Right kidney (tissue), 1 donor: ENCODE data around the gene RAB43.

Experiments
- DNase-seq: peaks from one replicate; pipeline ENCODE4 v3.0.0-alpha.2; 2016

RAB43 gene

DNA sequence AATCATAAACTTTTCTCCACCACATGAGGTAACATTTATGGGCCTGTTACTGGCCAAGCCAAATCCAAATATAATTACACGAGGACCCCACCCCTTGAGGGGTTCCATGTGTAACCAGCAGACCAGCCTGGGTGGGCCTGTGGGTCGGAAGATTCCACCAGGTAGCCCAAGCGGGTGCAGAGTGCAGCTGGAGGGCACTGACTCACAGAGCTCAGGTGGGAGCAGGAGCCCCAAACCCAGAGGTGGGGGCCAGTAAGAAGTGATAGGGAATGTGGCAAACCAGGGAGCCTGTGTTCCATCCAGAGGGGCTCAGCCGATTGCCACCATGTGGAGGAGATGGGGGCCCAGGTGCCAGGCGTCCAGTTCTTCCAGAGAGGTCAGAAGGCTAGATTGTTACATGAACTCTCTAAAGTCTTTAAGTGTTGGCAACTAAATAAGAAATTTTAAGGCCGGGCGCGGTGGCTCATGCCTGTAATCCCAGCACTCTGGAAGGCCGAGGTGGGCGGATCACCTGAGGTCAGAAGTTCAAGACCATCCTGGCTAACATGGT is 58.4 kb downstream of the RAB43 start:
- no peak for DNase-seq

DNA sequence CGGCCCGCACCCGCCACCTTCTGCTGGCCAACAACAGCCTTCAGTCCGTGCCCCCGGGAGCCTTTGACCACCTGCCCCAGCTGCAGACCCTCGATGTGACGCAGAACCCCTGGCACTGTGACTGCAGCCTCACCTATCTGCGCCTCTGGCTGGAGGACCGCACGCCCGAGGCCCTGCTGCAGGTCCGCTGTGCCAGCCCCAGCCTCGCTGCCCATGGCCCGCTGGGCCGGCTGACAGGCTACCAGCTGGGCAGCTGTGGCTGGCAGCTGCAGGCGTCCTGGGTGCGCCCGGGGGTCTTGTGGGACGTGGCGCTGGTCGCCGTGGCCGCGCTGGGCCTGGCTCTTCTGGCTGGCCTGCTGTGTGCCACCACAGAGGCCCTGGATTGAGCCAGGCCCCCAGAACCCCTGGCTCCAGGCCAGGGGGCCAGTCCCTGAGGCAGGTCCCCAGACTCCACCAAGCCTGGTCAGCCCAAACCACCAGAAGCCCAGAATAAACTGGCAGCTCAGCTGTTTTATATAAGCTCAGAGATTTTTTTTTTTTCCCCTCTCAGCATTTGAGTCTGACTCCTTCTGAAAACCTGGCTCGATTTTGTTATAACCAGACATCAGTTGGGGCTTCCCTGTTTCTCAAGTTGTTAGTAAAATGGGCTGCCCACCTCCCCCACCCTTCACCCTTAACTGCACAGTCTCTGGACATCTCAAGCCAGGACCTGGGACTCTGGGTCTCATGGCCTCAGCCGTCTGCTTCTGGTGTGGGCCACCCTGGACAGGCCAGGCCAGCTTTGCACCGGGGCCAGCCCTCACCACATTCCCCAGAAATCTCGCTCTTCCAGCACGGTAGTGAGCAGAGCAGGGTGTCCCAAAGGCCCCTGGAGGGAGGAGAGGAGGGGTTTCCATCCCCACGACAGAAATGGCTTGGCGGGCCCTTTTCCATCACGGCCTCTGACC is 59.4 kb downstream of the RAB43 start:
- DNase-seq, result no peak

DNA sequence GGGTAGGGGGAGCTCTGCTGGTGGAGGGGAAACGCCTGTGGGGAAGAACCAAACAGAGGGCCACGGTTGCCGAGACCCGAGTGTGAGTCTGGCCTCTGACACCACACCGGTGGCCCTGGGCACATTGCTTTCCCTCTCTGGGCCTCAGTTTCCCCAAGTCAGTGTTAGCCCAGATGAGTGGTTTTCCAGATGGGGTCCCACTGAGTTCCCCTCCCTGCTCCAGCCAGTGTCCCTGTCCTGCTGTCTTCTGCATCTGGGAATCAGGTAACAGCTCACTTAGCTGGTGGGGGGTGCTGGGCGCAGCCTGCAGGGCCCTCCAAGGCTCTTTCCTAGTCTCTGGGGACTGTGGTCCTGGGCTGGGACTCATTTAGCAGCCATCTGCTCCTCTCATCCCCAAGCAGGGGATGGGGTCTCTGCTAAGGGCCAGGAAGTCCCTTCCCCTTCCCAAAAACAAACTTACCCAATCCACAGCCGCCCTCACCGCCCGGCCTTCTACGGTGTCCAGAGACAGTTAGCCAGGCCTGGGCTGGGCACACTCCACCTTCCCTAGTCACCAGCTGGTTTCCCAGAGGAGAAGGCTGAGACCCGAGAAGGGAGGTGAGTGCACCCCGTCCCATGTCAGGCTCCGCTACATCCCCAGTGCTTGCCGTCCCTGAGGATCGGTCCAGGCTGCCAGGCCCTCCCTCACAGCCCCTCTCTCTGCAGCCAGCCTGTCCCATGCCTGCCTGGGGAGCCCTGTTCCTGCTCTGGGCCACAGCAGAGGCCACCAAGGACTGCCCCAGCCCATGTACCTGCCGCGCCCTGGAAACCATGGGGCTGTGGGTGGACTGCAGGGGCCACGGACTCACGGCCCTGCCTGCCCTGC is 60.3 kb downstream of the RAB43 start:
- no peak for DNase-seq

DNA sequence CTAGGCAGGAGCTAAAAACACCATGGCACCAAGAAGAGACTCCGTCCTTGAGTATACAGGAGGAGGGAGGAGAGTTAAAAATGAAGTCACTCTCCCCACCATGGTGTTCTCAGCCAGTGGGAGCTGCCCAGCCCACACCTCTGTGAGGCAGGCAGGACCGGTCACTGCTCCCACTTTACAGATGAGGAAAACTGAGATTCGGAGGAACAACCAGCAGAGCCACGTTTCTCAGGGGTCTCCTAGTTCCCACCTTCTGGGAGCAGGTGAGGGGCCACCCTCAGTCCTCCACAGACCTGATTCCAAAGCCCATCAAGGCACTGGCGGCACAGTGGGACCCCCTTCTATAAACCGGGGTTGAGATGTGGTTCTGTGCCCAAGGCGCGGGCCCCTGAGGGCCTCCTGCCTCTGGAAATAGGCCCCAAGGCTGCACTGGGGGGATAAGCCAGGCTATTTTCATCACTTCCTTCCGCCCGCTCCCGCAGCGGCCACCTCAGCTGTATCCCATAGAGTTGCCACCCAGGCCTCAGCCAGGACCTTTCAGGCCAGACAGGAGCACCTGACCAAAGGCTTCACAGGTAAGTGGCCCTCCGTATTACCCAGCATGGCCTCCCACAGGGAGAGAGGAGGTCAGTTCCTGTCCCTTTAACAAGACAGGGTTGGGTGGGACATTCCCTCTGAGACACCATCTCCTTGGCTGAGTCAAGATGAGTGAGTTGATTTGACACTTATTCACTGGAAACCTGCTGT is 61.2 kb downstream of the RAB43 start, which contains the start of gene GP9:
TSS of gene GP9 (plus strand) at position 504 of the 747 bp plus-strand sequence. CDS start 961 bp downstream, outside the sequence.
- no peak for DNase-seq

DNA sequence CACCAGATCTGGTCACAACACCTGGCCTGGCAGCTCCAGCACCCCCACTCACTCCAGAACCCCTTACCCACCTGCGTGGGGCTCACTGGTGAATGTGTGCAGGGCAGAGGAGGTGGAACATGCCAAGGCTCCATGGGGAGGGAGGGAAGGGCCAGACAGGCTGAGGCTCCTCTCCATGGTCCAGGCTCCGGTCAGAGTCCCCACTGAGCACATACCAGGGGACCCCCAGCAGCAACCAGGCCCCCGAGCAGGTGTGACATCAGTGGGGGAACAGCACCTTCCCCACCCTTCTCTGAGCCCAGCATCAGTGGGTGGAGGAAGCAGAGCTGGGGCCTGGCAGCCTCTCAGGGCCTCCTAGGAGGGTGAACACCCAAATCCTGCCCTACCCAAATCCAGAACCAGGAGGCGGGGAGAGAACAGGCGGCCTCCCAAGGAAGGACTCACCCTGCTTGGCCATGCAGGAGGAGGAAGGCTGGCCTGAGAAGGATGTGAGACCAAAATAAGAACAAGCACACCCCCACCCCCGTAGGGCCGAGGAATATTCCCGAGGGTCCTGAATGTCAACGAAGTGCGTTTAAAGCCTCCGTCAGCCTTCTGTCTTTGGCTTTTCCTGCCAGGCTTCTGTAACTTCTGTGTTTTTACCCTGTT is 62.2 kb downstream of the RAB43 start:
- DNase-seq, result no peak

DNA sequence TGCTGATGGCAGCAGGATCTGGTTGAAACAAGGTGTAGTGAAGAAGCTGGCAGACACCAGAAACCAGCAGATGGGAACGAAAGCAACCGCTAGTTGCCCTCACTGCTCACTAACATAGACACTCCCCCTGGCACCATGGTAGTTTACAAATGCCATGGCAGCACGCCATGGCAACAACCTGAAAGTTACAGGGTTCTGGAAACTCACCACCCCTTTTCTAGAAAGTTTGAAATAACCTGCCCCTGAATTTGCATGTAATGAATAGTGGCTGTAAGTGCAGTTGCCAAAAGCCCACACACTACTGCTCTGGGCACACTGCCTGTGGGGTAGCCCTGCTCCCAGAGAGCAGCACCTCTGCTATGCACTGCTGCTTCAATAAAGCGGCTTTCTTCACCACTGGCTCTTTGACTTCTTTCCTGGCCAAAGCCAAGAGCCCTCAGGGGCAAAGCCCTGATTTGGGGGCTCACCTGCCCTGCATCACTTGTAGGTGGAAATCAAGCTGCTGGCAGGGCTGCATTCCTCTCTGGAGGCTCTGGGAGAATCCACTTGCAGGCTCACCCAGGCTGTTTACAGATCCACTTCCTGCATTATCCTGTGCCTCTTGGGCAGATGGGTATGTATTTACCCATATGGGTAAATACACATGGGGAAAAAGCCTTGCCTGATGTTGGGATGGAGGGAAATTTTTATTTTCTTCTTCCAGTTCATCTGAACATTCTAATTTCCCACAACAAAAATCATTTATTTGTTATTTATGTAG is 63.0 kb downstream of the RAB43 start:
- no peak for DNase-seq

DNA sequence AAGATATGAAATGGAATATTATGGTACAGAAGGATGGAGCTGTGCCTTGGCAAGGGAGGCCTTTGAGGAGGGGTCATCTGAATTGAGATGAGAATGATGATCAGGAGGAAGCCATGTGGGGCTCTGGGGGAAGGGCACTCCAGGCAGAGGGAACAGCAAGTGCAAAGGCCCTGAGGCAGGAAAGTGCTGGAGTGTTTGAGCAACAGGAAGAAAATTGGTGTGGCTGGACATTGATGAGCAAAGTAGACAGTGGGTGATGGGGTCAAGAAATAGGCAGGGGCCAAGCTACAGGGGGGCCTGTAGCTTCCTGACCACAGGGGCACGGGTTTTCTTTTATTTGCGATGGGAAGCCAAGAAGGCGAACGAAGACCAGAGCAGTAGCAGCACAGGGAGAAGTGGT is 64.4 kb downstream of the RAB43 start:
- DNase-seq, result no peak

DNA sequence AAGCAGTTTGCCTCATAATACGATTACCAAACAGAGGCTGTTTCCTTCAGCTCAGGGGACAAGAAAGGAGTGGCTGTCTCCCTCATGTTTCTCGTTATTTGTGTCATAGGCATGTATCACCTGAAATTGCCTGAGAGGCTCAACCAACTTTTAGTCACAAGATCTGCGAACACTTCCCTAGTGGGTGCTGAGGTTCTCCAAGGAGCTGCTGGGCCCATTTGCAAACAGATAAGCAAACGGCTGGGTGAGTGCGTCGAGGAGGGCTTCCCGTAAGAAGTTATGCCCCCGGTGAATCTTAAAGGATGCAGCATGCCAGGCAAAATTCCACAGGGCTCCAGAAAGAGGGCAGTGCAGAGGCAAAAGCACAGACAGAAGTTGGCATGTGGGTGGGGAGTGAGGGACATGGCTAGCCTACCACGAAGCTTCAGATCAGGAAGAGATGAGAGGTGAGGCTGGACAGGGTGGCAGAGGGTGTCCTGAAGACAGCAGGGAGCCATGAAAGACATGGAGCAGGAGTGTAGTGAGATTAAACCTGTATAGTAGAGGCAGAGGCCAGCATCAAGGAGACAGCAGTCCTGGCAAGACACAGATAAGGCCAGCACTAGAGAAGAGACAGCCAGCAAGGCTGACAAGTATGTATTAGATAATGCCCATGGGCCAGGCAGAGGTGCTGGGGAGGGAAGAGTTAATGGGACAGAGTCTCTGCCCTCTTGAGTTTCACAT is 65.0 kb downstream of the RAB43 start:
- DNase-seq, result no peak

DNA sequence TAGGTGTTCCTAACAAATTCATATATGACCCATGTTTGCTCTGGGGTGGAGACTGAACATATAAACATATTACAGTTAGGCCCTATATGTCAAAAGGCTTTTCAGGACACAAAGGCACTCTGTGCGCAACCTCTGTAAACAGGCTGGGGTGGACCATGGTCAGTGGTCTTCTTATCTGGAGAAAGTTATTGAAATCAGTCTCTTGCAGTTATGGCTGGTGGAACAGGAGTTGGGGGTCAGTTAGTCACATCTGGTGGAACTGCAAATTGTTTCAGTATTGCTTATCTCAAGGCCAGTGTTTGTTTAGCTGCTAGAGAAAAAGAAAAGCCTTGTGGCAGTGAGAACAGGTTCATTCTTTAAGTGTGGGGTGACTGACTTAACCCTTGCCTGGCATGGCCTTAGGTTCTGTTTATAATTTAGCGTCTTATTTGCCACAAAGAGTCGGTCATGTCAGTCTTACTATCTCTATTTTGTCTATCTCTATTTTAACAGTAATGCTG is 66.9 kb downstream of the RAB43 start:
- DNase-seq, result no peak

DNA sequence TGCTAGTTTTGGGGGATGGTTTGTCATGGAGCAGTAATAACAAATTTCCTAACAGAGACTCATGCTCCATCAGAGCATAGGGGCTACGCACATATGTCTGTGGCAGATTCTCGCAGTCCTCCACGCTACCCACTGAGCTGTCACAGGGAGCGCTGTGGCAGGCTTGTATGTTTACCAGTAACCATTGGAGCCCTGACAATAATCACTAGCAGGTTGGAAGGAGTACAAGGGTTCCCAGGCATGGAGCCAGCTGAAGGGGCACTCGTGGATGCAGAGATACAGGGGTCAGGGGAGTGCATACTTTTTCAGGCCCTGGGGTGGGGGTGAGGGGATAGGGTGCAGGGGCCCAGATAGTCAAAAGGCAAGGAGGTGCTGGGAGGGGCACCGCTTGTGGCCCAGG is 68.9 kb downstream of the RAB43 start:
- DNase-seq, result no peak

DNA sequence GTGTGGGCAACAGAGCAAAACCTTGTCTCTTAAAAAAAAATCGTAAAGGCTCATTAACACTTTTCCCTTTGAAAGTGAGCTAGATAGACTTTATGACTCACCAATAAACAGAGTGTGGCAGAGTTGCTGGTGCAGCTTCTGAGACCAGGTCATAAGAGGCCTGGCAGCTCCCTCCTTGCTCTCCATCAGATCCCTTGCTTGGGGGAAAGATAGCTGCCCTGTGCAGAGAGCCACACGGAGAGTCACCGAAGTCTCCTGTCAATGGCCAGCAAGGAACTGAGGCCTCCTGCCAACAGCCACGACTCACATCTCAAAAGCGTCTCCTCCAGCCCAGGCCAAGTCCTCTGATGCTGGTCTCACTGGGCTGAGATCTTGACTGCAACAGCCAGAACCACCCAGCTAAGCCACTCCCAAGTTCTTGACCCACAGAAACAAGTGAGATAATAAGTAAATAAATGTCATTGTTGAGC is 69.7 kb downstream of the RAB43 start:
- DNase-seq, result no peak

DNA sequence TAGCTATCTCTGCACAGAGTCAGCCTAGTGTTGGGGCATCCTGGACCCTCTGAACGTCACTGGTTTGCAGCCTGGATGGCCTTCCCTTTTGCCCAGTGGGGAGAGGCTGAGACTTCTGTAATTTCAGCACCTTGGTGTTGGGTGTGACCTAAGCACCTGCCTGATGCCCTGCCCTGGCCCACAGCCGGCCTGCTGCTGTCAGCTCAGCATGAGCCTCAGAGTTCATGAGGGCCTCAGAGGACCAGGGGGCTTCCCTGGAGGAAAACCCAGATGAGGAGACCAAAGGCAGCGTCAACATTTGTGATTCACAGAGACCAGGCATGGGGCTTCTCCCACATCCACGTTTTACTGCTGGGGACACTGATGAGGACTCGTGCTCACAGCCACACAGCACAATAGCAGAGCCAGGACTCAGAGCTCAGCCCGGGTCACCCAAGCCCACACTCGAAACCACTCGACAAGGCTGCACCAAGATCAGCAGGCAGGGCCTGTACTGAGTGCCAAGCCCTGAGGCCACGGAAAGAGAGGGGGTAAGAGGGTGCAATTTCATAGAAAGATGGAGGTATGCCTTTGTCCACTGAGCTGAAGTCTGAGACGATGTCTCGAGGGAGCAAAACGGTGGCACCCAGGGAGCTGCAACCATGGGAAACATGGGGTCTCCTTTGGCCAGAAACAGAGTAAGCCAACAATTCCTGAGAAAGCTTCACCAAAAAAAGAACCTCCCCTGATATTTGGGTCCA is 70.9 kb downstream of the RAB43 start:
- DNase-seq, result no peak

DNA sequence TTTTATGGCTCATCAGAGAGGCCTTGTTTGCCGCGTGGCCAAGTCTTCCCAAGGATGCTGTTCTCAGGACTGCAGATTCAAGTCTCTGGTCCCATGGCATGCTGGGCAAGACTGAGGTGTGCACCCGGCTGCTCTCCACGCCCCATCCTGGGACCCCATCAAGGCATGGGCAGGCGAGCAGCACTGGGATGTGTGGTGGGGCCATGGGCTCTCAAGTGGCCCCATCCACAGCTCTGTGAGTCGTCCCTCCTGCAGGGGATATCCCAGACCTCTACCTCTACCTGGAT is 74.1 kb downstream of the RAB43 start:
- DNase-seq, result no peak

DNA sequence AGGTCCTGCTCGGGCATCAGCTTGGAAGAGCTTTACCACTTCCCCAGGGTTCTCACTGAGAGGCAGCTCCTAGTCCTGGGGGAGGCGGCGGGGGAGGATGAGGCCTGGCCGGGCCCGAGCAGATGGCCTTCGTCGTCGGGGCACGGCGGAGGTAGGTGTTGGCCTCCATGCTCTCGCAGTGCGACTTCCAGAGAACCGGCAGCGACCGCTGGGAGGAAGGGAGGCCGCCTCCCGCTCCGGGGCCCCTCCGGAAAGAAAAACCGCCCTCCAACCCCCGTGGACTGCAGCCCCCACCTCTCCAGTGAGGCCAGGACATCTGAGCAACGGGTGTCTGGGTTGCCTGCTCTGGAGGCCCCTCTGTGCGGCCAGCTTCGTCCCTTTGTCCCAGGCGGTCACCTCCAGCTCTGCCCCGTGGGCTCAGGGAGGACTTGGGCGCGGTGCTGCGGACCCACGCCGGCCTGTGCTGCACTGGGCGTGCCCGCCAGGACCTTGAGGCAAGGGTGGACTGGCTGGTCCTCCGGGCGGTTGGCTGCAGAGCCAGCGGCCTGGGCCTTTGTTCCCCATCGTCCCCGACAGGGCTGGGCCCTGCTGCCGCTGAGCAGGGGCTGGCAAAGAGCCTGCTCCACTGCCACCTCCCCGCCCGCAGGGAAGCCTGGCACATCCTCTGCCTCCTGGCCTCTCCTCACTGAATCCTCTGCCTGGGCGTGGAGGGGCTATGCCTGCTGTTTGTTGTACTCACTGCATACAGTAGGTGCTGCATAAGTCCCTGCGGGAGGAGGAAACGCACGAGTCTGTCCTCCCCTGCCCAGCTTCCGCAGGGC is 74.7 kb downstream of the RAB43 start:
- DNase-seq, result no peak

DNA sequence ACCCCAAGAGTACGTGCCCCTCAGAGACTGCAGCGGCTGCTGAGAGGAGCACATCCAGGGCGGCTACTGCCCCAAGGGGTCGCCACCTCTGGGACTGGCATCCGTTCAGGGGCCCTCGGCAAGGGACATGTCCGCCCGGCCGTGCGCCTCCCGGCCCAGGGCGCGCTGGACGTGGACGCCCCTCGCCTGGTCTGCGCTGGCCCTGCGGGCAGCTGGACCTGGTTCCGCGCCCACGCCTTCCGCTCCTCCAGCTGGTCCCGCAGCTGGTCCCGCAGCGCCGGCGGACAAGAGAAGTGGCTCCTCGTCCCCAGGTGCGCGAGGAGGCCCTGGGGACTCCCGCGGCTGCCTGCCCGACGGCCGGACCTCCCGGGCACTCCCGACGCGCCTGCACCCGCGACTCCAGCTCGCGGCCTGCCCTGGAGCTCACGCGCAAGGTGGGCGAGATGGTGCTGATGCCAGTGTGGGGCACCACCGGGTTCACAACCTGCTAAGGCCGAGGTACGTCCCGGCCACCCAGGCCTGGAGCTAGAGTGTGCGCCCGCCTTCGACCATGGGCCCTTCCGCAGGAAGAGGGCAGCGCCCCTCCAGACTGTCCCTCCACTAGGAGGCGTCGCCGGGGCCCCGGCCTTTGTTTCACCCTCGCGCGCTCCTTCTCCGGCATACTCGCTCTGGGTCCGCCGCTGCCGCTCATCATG is 75.4 kb downstream of the RAB43 start:
- DNase-seq, result peak; percentile 57

DNA sequence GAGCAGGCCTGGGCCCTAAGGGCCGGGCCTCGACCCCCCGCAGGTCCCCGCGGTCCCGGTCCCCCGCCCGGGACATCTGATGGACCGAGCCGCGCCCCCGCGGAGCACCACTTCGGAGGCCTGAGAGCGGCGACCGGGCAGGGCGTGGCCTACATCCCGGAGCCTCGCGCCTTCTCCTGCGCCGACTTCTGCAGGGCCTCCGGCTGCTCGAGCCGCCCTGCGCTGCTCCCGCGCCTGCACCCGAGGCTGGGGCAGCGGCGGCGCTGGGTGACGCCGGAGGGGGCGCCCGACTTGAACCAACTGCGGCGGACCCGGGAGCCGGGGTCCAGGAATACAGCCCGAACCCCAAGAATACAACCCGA is 75.9 kb downstream of the RAB43 start:
- peak; percentile 55 for DNase-seq

DNA sequence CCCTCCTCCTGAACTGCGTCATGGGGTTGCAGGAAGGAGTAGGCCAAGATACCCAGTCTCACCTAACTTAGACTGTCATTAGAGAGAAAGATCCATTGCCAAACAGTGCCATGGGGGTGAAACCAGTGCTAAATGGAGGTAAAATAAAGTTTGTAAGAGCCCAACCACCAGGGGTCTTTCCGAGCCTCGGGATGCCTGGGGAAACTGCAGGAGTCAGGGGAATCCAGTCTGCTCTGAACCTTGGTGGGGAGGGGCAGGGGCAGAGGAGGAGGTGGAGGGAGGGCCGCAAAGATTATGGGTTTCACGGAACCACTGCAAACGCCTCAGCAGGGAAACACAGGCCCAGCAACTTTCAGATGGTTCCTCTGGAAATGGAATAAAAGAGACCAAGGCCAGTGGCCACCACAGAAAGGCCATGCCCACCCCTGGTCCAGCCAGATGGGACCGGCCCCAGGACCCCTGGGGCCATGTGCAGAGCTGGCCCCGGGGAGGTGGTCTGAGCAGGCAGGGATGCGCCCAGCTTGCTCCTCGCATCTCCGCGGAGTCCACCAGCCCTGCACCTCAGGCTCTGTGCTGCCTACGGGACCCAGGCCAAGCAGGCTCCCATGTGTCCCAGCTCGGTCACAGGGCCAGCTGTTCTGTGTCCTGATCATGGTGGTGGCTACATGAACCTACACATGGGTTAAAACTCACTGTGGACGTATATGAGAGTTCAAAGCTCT is 80.9 kb downstream of the RAB43 start:
- no peak for DNase-seq
